Measurements from ENCODE around the gene XRCC2. TPM values are rescaled to one million over a fixed set of nuclear protein-coding genes. Genes with fewer than 3 reads are reported as not detected.

The XRCC2 gene
- total and polyA plus RNA-seq, 2 of the 8 experiments (the other 6 are each of a cell fraction or from before 2014, with no cell fraction given): 14.6 to 34.0 TPM

DNA sequence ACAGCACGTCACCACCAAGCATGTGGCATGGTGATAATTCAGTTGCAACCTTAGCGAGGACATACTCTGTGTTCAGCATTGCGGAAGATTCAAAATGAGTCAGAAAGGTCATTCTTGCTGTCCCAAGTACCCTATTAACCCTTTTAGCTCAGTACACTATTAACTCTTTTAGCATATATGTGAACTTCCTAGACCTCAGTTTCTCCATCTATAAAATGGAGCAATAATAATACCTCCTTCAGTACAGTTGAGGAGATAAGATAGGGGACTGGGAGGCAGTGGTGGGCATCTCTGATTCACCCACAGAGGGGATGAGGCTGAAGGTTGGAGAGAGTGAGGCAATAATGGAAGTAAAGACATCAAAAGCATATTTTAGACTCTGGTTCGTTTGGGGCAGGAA lies 67.3 kb downstream of the XRCC2 start:
- H3K79me2 ChIP-seq (ENCODE audit: control insufficient read depth in 1 of 2, insufficient read depth in 2 of 2, low read length in 2 of 2): no peaks in the 10 kb centered on the region
- H4K20me1 ChIP-seq (replicated peaks in 1 of 2; ENCODE audit: control insufficient read depth in 1 of 2, insufficient read depth in 2 of 2, low read length in 2 of 2): no peaks in the 10 kb centered on the region
- no peak overlapping the region for H2AFZ ChIP-seq (ENCODE audit: low read length)
- H3K23me2 ChIP-seq (ENCODE audit: low read depth, low read length): peaks cover 3% of the 10 kb centered on the region; the same call in 1 of the 2 replicates
- H3K36me3 ChIP-seq (ENCODE audit: control insufficient read depth in 2 of 4, insufficient read depth in 4 of 4, low read length in 3 of 4): no peaks in the 10 kb centered on the region
- 84% methylated on average over 4 of the region's 4 CpGs; no CpG with 5 or more reads in 1 of the 2 experiments for WGBS, 2 experiments (ENCODE audit: extremely low coverage in 1 of 2, insufficient coverage in 1 of 2, insufficient read length in 1 of 2, insufficient replicate concordance in 2 of 2, low coverage in 1 of 2, low lambda C conversion rate in 2 of 2, missing lambda C conversion rate in 1 of 2)
- H3K79me1 ChIP-seq (ENCODE audit: low read depth, low read length): no peaks in the 10 kb centered on the region
- H3K9me3 ChIP-seq (ENCODE audit: insufficient read depth in 2 of 2, low read depth in 1 of 2, low read length in 1 of 2): no peaks in the 10 kb centered on the region
- H4K91ac ChIP-seq (replicated peaks; ENCODE audit: insufficient read length, low read length): no peak overlapping the region
- no peak overlapping the region for H2BK15ac ChIP-seq (ENCODE audit: low read length)
- no peak overlapping the region for H3K23ac ChIP-seq (ENCODE audit: insufficient read length)
- no peak for FAIRE-seq
- no peak overlapping the region for H3K18ac ChIP-seq (ENCODE audit: extremely low read depth, low read length)
- no peak overlapping the region for H3K9ac ChIP-seq (replicated peaks in 1 of 4; ENCODE audit: extremely low read depth in 1 of 4, low read depth in 3 of 4, low read length in 3 of 4)
- H3K4me1 ChIP-seq (replicated peaks in 1 of 4; ENCODE audit: control insufficient read depth in 3 of 4, insufficient read depth in 4 of 4, low read length in 3 of 4): no peaks in the 10 kb centered on the region
- POLR2A ChIA-PET (ENCODE audit: partially characterized antibody): interaction anchor here (1.1 kb wide), 1 partner anchor 9 kb away, joined by 6 read pairs; no protein-coding TSS in a partner anchor
- H3K4me3 ChIP-seq (ENCODE audit: extremely low read depth in 1 of 4, insufficient read depth in 2 of 4, low read depth in 3 of 4, low read length in 4 of 4): no peak overlapping the region
- no peak overlapping the region for H3K27ac ChIP-seq (ENCODE audit: low read depth, low read length)
- H3K4me2 ChIP-seq (ENCODE audit: insufficient read depth in 1 of 2, low read depth in 2 of 2, low read length in 2 of 2): no peak overlapping the region
- no peak overlapping the region for H3K4ac ChIP-seq (replicated peaks; ENCODE audit: insufficient read length, low read depth, low read length)
- H2AK5ac ChIP-seq (ENCODE audit: low read depth, low read length): no peak overlapping the region
- H2BK5ac ChIP-seq (ENCODE audit: low read depth, low read length): no peak overlapping the region
- CTCF ChIA-PET (ENCODE audit: partially characterized antibody): interaction anchor here (0.6 to 1.2 kb wide), 3 partner anchors 11 to 462 kb away, joined by 3 to 5 read pairs (median 3); no protein-coding TSS in a partner anchor
- TF ChIP-seq SAP30 (IDR thresholded peaks at IDR 0.05; ENCODE audit: insufficient read depth, insufficient replicate concordance, low read length) (no peak), RNF2 (IDR thresholded peaks at IDR 0.05; ENCODE audit: borderline replicate concordance, low read depth, low read length, missing control alignments, poor library complexity, severe bottlenecking) (no peak), HDAC6 (IDR thresholded peaks at IDR 0.05; ENCODE audit: low read depth, low read length) (no peak), BCL11A (IDR thresholded peaks at IDR 0.05; ENCODE audit: low read depth in 2 of 2, low read length in 2 of 2) (no peak), KDM1A (IDR thresholded peaks at IDR 0.05; ENCODE audit: borderline replicate concordance, low read length) (no peak)
- no peak overlapping the region for H3K14ac ChIP-seq (ENCODE audit: insufficient read length)
- DNase-seq (ENCODE audit: low read depth in 1 of 2, low spot score in 2 of 2): no peak
- H3K56ac ChIP-seq (replicated peaks; ENCODE audit: insufficient read length, low read depth, low read length): no peak overlapping the region
- H4K5ac ChIP-seq (ENCODE audit: insufficient read length, low read depth, low read length): no peak overlapping the region
- H2BK12ac ChIP-seq (ENCODE audit: low read depth, low read length): no peak overlapping the region
- H4K8ac ChIP-seq (ENCODE audit: extremely low read depth, insufficient read depth, low read length): no peak overlapping the region
- no peak overlapping the region for H2BK120ac ChIP-seq (replicated peaks; ENCODE audit: low read depth, low read length)
- H2BK20ac ChIP-seq (ENCODE audit: low read length): no peak overlapping the region
- H3K27me3 ChIP-seq (replicated peaks in 1 of 4; ENCODE audit: control insufficient read depth in 3 of 4, extremely low read depth in 1 of 4, insufficient read depth in 3 of 4, low read length in 3 of 4): no peaks in the 10 kb centered on the region

Measured in H1 (cell line).